Osteoblast (primary cell): Measurements from ENCODE around the gene PHPT1. TPM values are rescaled to one million over a fixed set of nuclear protein-coding genes. Genes with fewer than 3 reads are reported as not detected.

Source experiments
- DNase-seq: peaks from one replicate; pipeline ENCODE4 v3.0.0; 2011; ENCODE audit warnings: low spot score, mixed read lengths; ENCODE audit not compliant: insufficient read length; ENCODE audit errors: missing footprints
- H2AFZ ChIP-seq: 2 replicates; pipeline ENCODE4 v1.6.0; 2011; ENCODE audit warnings: mild to moderate bottlenecking, low read length
- H3K27ac ChIP-seq: 2 replicates; pipeline ENCODE4 v1.5.1; 2011; ENCODE audit warnings: mild to moderate bottlenecking, low read depth, low read length, moderate library complexity
- H3K27me3 ChIP-seq: 2 replicates; pipeline ENCODE4 v1.6.0; 2012; ENCODE audit warnings: mild to moderate bottlenecking, control low read depth, inconsistent platforms, low read length, moderate library complexity; ENCODE audit not compliant: insufficient read depth
- H3K36me3 ChIP-seq: 2 replicates; pipeline ENCODE4 v1.5.1; 2011; ENCODE audit warnings: mild to moderate bottlenecking, low read length, control low read depth, moderate library complexity; ENCODE audit not compliant: insufficient read depth
- H3K4me1 ChIP-seq: 2 replicates; pipeline ENCODE4 v1.5.1; 2011; ENCODE audit warnings: mild to moderate bottlenecking, low read length, control low read depth, moderate library complexity; ENCODE audit not compliant: insufficient read depth
- H3K4me2 ChIP-seq: 2 replicates; pipeline ENCODE4 v1.6.0; 2011; ENCODE audit warnings: mild to moderate bottlenecking, low read length; ENCODE audit not compliant: insufficient read depth
- H3K4me3 ChIP-seq: fragments of 200-600 bp; sonication (generic); 3 replicates; pipeline ENCODE4 v1.5.1; 2012; ENCODE audit warnings: mild to moderate bottlenecking, low read length, inconsistent platforms; ENCODE audit not compliant: insufficient read depth
- H3K79me2 ChIP-seq: 2 replicates; pipeline ENCODE4 v1.6.0; 2012; ENCODE audit warnings: mild to moderate bottlenecking, low read length, control low read depth, inconsistent platforms; ENCODE audit not compliant: insufficient read depth
- H3K9me3 ChIP-seq: 2 replicates; pipeline ENCODE4 v1.5.1; 2011; ENCODE audit warnings: low read depth, low read length, control low read depth
- H4K20me1 ChIP-seq: 2 replicates; pipeline ENCODE4 v1.6.0; 2012; ENCODE audit warnings: mild to moderate bottlenecking, low read length, control low read depth; ENCODE audit not compliant: insufficient read depth
- CTCF ChIP-seq: IDR thresholded peaks from 2 replicates; pipeline ENCODE4 v1.5.1; 2011; ENCODE audit warnings: mild to moderate bottlenecking, low read depth, low read length, moderate library complexity; ENCODE audit errors: extremely low read depth
- total RNA-seq: library from RNA; depleted of rRNA; stranded (reverse); fragments of >200 nt; gene quantifications from 2 replicates; pipeline ENCODE4 v1.2.3, GENCODE V29; 2012

The PHPT1 gene
- total RNA-seq, 1 donor, result 59.0 TPM

GRCh38 chr9:136858844-136859757 is 9.9 kb downstream of the PHPT1 start:
- H4K20me1 ChIP-seq, result peaks cover 13% of the 10 kb centered on the region
- H3K9me3 ChIP-seq, result no peaks in the 10 kb centered on the region
- H3K36me3 ChIP-seq, result peaks cover 26% of the 10 kb centered on the region
- peaks cover 11% of the 10 kb centered on the region for H3K79me2 ChIP-seq
- DNase-seq, result peak; percentile 97
- H3K4me1 ChIP-seq, result peaks cover 11% of the 10 kb centered on the region
- H2AFZ ChIP-seq, result no peak overlapping the region
- no peak overlapping the region for H3K4me3 ChIP-seq
- H3K27me3 ChIP-seq, result no peaks in the 10 kb centered on the region
- no peak for TF ChIP-seq CTCF
- no peak overlapping the region for H3K4me2 ChIP-seq
- H3K27ac ChIP-seq, result peak overlapping the region; percentile 28

- Histone ChIP-seq H3K4me1 (peaks cover 15% of the 10 kb centered on the region), H3K79me2 (peaks cover 23% of the 10 kb centered on the region), H3K4me2 (no peak overlapping the region), H3K36me3 (peaks cover 29% of the 10 kb centered on the region), H2AFZ (no peak overlapping the region), H3K27me3 (no peaks in the 10 kb centered on the region), H4K20me1 (peaks cover 20% of the 10 kb centered on the region), H3K4me3 (no peak overlapping the region), H3K27ac (no peak overlapping the region), H3K9me3 (no peaks in the 10 kb centered on the region)
- DNase-seq, result peak; percentile 53
- no peak for TF ChIP-seq CTCF
These were observed 11.3 kb downstream of the PHPT1 start for GRCh38 chr9:136860529-136860928.

- peak; percentile 79 for DNase-seq
- H4K20me1 ChIP-seq, result peaks cover 20% of the 10 kb centered on the region
These were observed 12.0 kb downstream of the PHPT1 start for GRCh38 chr9:136860933-136861873.

More at GRCh38 chr9:136860933-136861873, 12.0 kb downstream of the PHPT1 start:
- no peak for TF ChIP-seq CTCF
- no peak overlapping the region for H2AFZ ChIP-seq
- no peaks in the 10 kb centered on the region for H3K9me3 ChIP-seq
- H3K4me3 ChIP-seq, result no peak overlapping the region
- peaks cover 30% of the 10 kb centered on the region for H3K79me2 ChIP-seq
- no peaks in the 10 kb centered on the region for H3K27me3 ChIP-seq
- H3K4me1 ChIP-seq, result peaks cover 15% of the 10 kb centered on the region
- H3K27ac ChIP-seq, result no peak overlapping the region
- no peak overlapping the region for H3K4me2 ChIP-seq
- H3K36me3 ChIP-seq, result peaks cover 29% of the 10 kb centered on the region
